HCT116 (cell line): ENCODE results near the gene FRAS1. TPM values are rescaled to one million over a fixed set of nuclear protein-coding genes. Genes with fewer than 3 reads are reported as not detected.
"Not testable (repeated sequence)": the region's sequence is repeated elsewhere in the genome, so short reads cannot be mapped to it uniquely, and the experiment has no call there.

Experiments used
- ATAC-seq: fragments of 200-7000 bp; cut with Tn5 transposase; 2 replicates; pipeline ENCODE4 v1.9.1; 2020; ENCODE audit warnings: mild to moderate bottlenecking, moderate library complexity
- BruUV-seq: library from RNA; stranded (reverse); fragments of 400-500 nt; replicated peaks from 2 replicates; lab custom pipeline; 2021; lab: Mats Ljungman, UMichigan
- CTCF ChIA-PET: fragments of 300-600 bp; sonication (Branson Sonifier 250); formaldehyde crosslinking; loops from one replicate; lab custom pipeline; 2021; ENCODE audit warnings: antibody characterized with exemption; lab: Charles Lee
- POLR2A ChIA-PET: fragments of 300-600, 350-600 bp; sonication (Branson Sonifier 250); formaldehyde crosslinking; loops from one replicate; lab custom pipeline; 2021; ENCODE audit warnings: antibody characterized with exemption; lab: Charles Lee
- RAD21 ChIA-PET, 2 experiments: fragments of 300-600 bp; sonication (Branson Sonifier 250); formaldehyde crosslinking; loops; one replicate each; lab custom pipeline; 2023; ENCODE audit warnings: low total read pairs in 2 of 2; ENCODE audit not compliant: uncharacterized antibody in 2 of 2, unreplicated experiment in 2 of 2, low non-redundant PET in 1 of 2; lab: Charles Lee
- DNase-seq: peaks from one replicate; pipeline ENCODE4 v3.0.0-alpha.2; 2010; ENCODE audit warnings: low read depth, low spot score
- H2AFZ ChIP-seq: fragments of 200-600 bp; shearing (Covaris generic), sonication (generic); 2 replicates; pipeline ENCODE4 v1.6.1; 2017; ENCODE audit warnings: low read depth, mixed run types, mixed read lengths, antibody characterized with exemption, low read length; ENCODE audit not compliant: poor library complexity, severe bottlenecking
- H3K27ac ChIP-seq: 2 replicates; pipeline ENCODE4 v1.5.1; 2012; ENCODE audit warnings: low read depth, low read length
- H3K27me3 ChIP-seq: fragments of 200-600 bp; sonication (generic); 2 replicates; pipeline ENCODE4 v1.6.1; 2016; ENCODE audit warnings: mixed run types, low read length, mixed read lengths; ENCODE audit not compliant: insufficient read depth
- H3K36me3 ChIP-seq, 2 experiments: fragments of 200-500 bp in 1 of 2; fragments of 200-600 bp in 1 of 2; sonication (Bioruptor generic) in 1 of 2; sonication (generic) in 1 of 2; 2 replicates each; pipeline versions ENCODE4 v1.5.1 to v1.6.1; 2014 to 2016; ENCODE audit warnings: low read length in 2 of 2, inconsistent platforms in 1 of 2, mixed read lengths in 1 of 2, mixed run types in 1 of 2; ENCODE audit not compliant: insufficient read depth in 2 of 2, control insufficient read depth in 1 of 2
- H3K4me1 ChIP-seq, 2 experiments: fragments of 200-600 bp in 1 of 2; sonication (generic) in 1 of 2; 2 replicates each; pipeline versions ENCODE4 v1.5.1 to v1.6.1; 2012 to 2017; ENCODE audit warnings: low read length in 2 of 2, inconsistent platforms in 1 of 2, mild to moderate bottlenecking in 1 of 2, mixed read lengths in 1 of 2, mixed run types in 1 of 2, moderate library complexity in 1 of 2; ENCODE audit not compliant: insufficient read depth in 2 of 2, control insufficient read depth in 1 of 2
- H3K4me2 ChIP-seq: fragments of 200-600 bp; sonication (generic); 2 replicates; pipeline ENCODE4 v1.6.1; 2017; ENCODE audit warnings: mixed run types, low read length, mixed read lengths
- H3K4me3 ChIP-seq, 2 experiments: fragments of 200-600 bp in 1 of 2; sonication (generic) in 1 of 2; replicated peaks in 1 of 2; 2 replicates each; pipeline ENCODE4 v1.5.1; 2011 to 2016; ENCODE audit warnings: low read length in 2 of 2, control low read depth in 1 of 2, low read depth in 1 of 2, mild to moderate bottlenecking in 1 of 2, mixed read lengths in 1 of 2, mixed run types in 1 of 2
- H3K79me2 ChIP-seq: fragments of 200-600 bp; sonication (generic); 2 replicates; pipeline ENCODE4 v1.6.1; 2017; ENCODE audit warnings: mild to moderate bottlenecking, mixed run types, low read length, moderate library complexity, mixed read lengths; ENCODE audit not compliant: insufficient read depth
- H3K9ac ChIP-seq: fragments of 200-600 bp; sonication (generic); 2 replicates; pipeline ENCODE4 v1.6.1; 2016; ENCODE audit warnings: low read length, mixed read lengths
- H3K9me2 ChIP-seq: fragments of 200-600 bp; sonication (generic), shearing (Covaris generic); 2 replicates; pipeline ENCODE4 v1.6.1; 2017; ENCODE audit warnings: mixed run types, mild to moderate bottlenecking, moderate library complexity; ENCODE audit not compliant: insufficient read depth
- H3K9me3 ChIP-seq, 2 experiments: fragments of 200-500 bp in 1 of 2; fragments of 200-600 bp in 1 of 2; sonication (Bioruptor generic) in 1 of 2; sonication (generic) in 1 of 2; 2 replicates each; pipeline ENCODE4 v1.6.1; 2014 to 2017; ENCODE audit warnings: low read length in 2 of 2, mixed read lengths in 2 of 2, inconsistent platforms in 1 of 2, low read depth in 1 of 2, mild to moderate bottlenecking in 1 of 2, mixed run types in 1 of 2, moderate library complexity in 1 of 2; ENCODE audit not compliant: control insufficient read depth in 1 of 2, insufficient read depth in 1 of 2
- H4K20me1 ChIP-seq: fragments of 200-600 bp; sonication (generic), shearing (Covaris generic); 2 replicates; pipeline ENCODE4 v1.6.1; 2017; ENCODE audit warnings: mixed run types, mild to moderate bottlenecking, moderate library complexity; ENCODE audit not compliant: insufficient read depth
- CEBPB ChIP-seq: IDR thresholded peaks from 2 replicates; pipeline ENCODE4 v1.6.1; 2012; ENCODE audit warnings: low read depth
- CTCF ChIP-seq, 3 experiments: fragments of 200-600 bp in 1 of 3; sonication (generic) in 1 of 3; IDR thresholded peaks in 2 of 3; conservative IDR thresholded peaks in 1 of 3; 2 replicates each; pipeline ENCODE4 v1.5.1; 2012 to 2017; ENCODE audit warnings: low read depth in 2 of 3, low read length in 2 of 3, antibody characterized with exemption in 1 of 3, borderline replicate concordance in 1 of 3, control low read depth in 1 of 3, mild to moderate bottlenecking in 1 of 3, mixed read lengths in 1 of 3, mixed run types in 1 of 3, moderate library complexity in 1 of 3; ENCODE audit not compliant: insufficient read depth in 1 of 3
- EGR1 ChIP-seq: IDR thresholded peaks from 2 replicates; pipeline ENCODE4 v1.6.1; 2012; ENCODE audit warnings: low read depth
- ELF1 ChIP-seq: IDR thresholded peaks from 2 replicates; pipeline ENCODE4 v1.6.1; 2012; ENCODE audit warnings: low read depth, borderline replicate concordance
- EZH2 ChIP-seq: fragments of 200-600 bp; sonication (generic); IDR thresholded peaks from 2 replicates; pipeline ENCODE4 v1.6.1; 2017; ENCODE audit warnings: antibody characterized with exemption, mixed run types
- FOSL1 ChIP-seq: IDR thresholded peaks from 2 replicates; pipeline ENCODE4 v1.6.1; 2012; ENCODE audit warnings: low read depth
- POLR2A ChIP-seq: IDR thresholded peaks from 2 replicates; pipeline ENCODE4 v1.7.0; 2011; ENCODE audit warnings: borderline replicate concordance; ENCODE audit not compliant: insufficient read depth, insufficient read length; ENCODE audit errors: extremely low read depth
- POLR2AphosphoS5 ChIP-seq: IDR thresholded peaks from 2 replicates; pipeline ENCODE4 v1.6.1; 2011; ENCODE audit warnings: mild to moderate bottlenecking, low read depth, low read length, moderate library complexity
- TCF7L2 ChIP-seq: IDR thresholded peaks from 2 replicates; pipeline ENCODE4 v1.7.0; 2011; ENCODE audit warnings: borderline replicate concordance, inconsistent platforms; ENCODE audit not compliant: insufficient read depth, insufficient read length; ENCODE audit errors: extremely low read depth
- ZNF274 ChIP-seq: fragments of 200-500 bp; sonication (Bioruptor generic); IDR thresholded peaks from 2 replicates; pipeline ENCODE4 v1.6.1; 2014; ENCODE audit warnings: mild to moderate bottlenecking, low read depth, low read length, inconsistent platforms
- intact Hi-C: fragments of 100-400 bp; cut with micrococcal nuclease; formaldehyde crosslinking; loops from 2 replicates; pipeline ENCODE4 v1.10.0; 2022
- total RNA-seq: library from RNA; stranded (reverse); gene quantifications from one replicate; pipeline ENCODE4 v1.2.1, GENCODE V29; 2021; ENCODE audit not compliant: unreplicated experiment

FRAS1 gene
- total RNA-seq, 1 experiment from 2014 or later: 33.5 TPM

GRCh38 chr4:78268597-78268996 lies 211.5 kb downstream of the FRAS1 start:
- TF ChIP-seq ELF1 (no peak), CEBPB (no peak), ZNF274 (no peak), POLR2AphosphoS5 (no peak), POLR2A (no peak), FOSL1 (no peak), CTCF (IDR thresholded peaks at IDR 0.05 in 2 of 3, conservative IDR thresholded peaks at IDR 0.05 in 1 of 3; ENCODE audit: borderline replicate concordance in 1 of 3, insufficient read depth in 1 of 3, low read depth in 2 of 3, low read length in 2 of 3) (no peak), TCF7L2 (no peak), EZH2 (no peak), EGR1 (no peak)
- TF ChIP-seq, all 23 proteins: peak for 0
- ChIA-PET CTCF (no interaction called here), RAD21 (no interaction called here), POLR2A (no interaction called here)
- no peak for ATAC-seq
- Histone ChIP-seq H3K9me2 (no peaks in the 10 kb centered on the region), H3K79me2 (no peaks in the 10 kb centered on the region), H3K4me1 (no peaks in the 10 kb centered on the region), H3K4me2 (no peak overlapping the region), H3K9ac (no peak overlapping the region), H4K20me1 (no peaks in the 10 kb centered on the region), H3K27ac (no peak overlapping the region), H3K36me3 (peaks cover 0 to 8% of the 10 kb centered on the region in 2 experiments; a peak in 1 of 4 replicates), H3K27me3 (no peaks in the 10 kb centered on the region), H3K9me3 (no peaks in the 10 kb centered on the region), H3K4me3 (no peak overlapping the region), H2AFZ (no peak overlapping the region)
- no TSS peak for BruUV-seq
- intact Hi-C loops: no loop called here
- no peak for DNase-seq

- H3K4me3 ChIP-seq, H3K9ac ChIP-seq, H3K9me3 ChIP-seq, H3K36me3 ChIP-seq, H2AFZ ChIP-seq, H3K27me3 ChIP-seq, DNase-seq, H3K79me2 ChIP-seq, ATAC-seq, CTCF ChIA-PET, H3K4me1 ChIP-seq, POLR2A ChIA-PET, H4K20me1 ChIP-seq, H3K9me2 ChIP-seq, intact Hi-C loops, H3K4me2 ChIP-seq, RAD21 ChIA-PET, H3K27ac ChIP-seq, BruUV-seq: not testable (repeated sequence)
These were observed 218.3 kb downstream of the FRAS1 start for GRCh38 chr4:78275450-78275849.
